ENCODE results near the gene LSM4. TPM values are rescaled to one million over a fixed set of nuclear protein-coding genes. Genes with fewer than 3 reads are reported as not detected.

Gene LSM4
- total and polyA plus RNA-seq, 2 donors (not counting 1 experiment from before 2014, with no cell fraction given): 50.9 to 124 TPM

- Histone ChIP-seq H3K4me1 (ENCODE audit: control insufficient read depth, extremely low read depth, insufficient read depth, low read length) (peaks cover 30% of the 10 kb centered on the region), H3K4me2 (ENCODE audit: extremely low read depth, insufficient read depth, low read length) (peak overlapping the region; percentile 97), H3K79me2 (ENCODE audit: control insufficient read depth, insufficient read depth, low read length) (peaks cover 44% of the 10 kb centered on the region), H3K9ac (ENCODE audit: insufficient read depth, low read length) (peak overlapping the region; percentile 99), H3K27me3 (ENCODE audit: control insufficient read depth, insufficient read depth, low read length) (no peaks in the 10 kb centered on the region), H4K20me1 (ENCODE audit: control insufficient read depth, extremely low read depth, insufficient read depth, low read length) (no peaks in the 10 kb centered on the region), H3K4me3 (replicated peaks in 1 of 4; ENCODE audit: control extremely low read depth in 1 of 4, insufficient read depth in 1 of 4, low read depth in 3 of 4, low read length in 4 of 4) (peak overlapping the region; percentile 85 to 95 (median 92)), H3K9me3 (ENCODE audit: control insufficient read depth, insufficient read depth, low read depth, low read length) (no peaks in the 10 kb centered on the region), H3K36me3 (ENCODE audit: control insufficient read depth, insufficient read depth, low read length) (peaks cover 11% of the 10 kb centered on the region), H3K27ac (ENCODE audit: insufficient read depth, low read length) (peak overlapping the region; percentile 97), H2AFZ (ENCODE audit: low read length) (no peak overlapping the region)
- no peak for TF ChIP-seq EZH2 (IDR thresholded peaks at IDR 0.05; ENCODE audit: low read length, missing control alignments)
- TF ChIP-seq CTCF (conservative IDR thresholded peaks at IDR 0.05 in 1 of 2, IDR thresholded peaks at IDR 0.05 in 1 of 2; ENCODE audit: low read depth in 1 of 2, low read length in 2 of 2): peak; percentile 71 to 90
- DNase-seq (ENCODE audit: low read depth in 2 of 2): peak; percentile 91 to 96
These were observed 43.2 kb downstream of the LSM4 start for GRCh38 chr19:18279516-18280246.

- no peak for TF ChIP-seq EZH2 (IDR thresholded peaks at IDR 0.05; ENCODE audit: low read length, missing control alignments)
- no peak for TF ChIP-seq CTCF (conservative IDR thresholded peaks at IDR 0.05 in 1 of 2, IDR thresholded peaks at IDR 0.05 in 1 of 2; ENCODE audit: low read depth in 1 of 2, low read length in 2 of 2)
- H3K36me3 ChIP-seq (ENCODE audit: control insufficient read depth, insufficient read depth, low read length): peaks cover 11% of the 10 kb centered on the region
- peaks cover 33% of the 10 kb centered on the region for H3K4me1 ChIP-seq (ENCODE audit: control insufficient read depth, extremely low read depth, insufficient read depth, low read length)
- H4K20me1 ChIP-seq (ENCODE audit: control insufficient read depth, extremely low read depth, insufficient read depth, low read length): no peaks in the 10 kb centered on the region
- H2AFZ ChIP-seq (ENCODE audit: low read length): no peak overlapping the region
- no peaks in the 10 kb centered on the region for H3K27me3 ChIP-seq (ENCODE audit: control insufficient read depth, insufficient read depth, low read length)
- DNase-seq (ENCODE audit: low read depth in 2 of 2): peak in 1 of 2 donors; percentile 7
- peak overlapping the region; percentile 99 for H3K9ac ChIP-seq (ENCODE audit: insufficient read depth, low read length)
- H3K4me2 ChIP-seq (ENCODE audit: extremely low read depth, insufficient read depth, low read length): peak overlapping the region; percentile 97
- H3K79me2 ChIP-seq (ENCODE audit: control insufficient read depth, insufficient read depth, low read length): peaks cover 47% of the 10 kb centered on the region
- H3K4me3 ChIP-seq (replicated peaks in 1 of 4; ENCODE audit: control extremely low read depth in 1 of 4, insufficient read depth in 1 of 4, low read depth in 3 of 4, low read length in 4 of 4): peak overlapping the region; percentile 85 to 95 (median 92)
- peak overlapping the region; percentile 97 for H3K27ac ChIP-seq (ENCODE audit: insufficient read depth, low read length)
- H3K9me3 ChIP-seq (ENCODE audit: control insufficient read depth, insufficient read depth, low read depth, low read length): no peaks in the 10 kb centered on the region
These were observed 43.7 kb downstream of the LSM4 start for GRCh38 chr19:18279266-18279515.

- TF ChIP-seq CTCF (conservative IDR thresholded peaks at IDR 0.05 in 1 of 2, IDR thresholded peaks at IDR 0.05 in 1 of 2; ENCODE audit: low read depth in 1 of 2, low read length in 2 of 2) (peak; percentile 9 to 21), EZH2 (IDR thresholded peaks at IDR 0.05; ENCODE audit: low read length, missing control alignments) (no peak)
- peaks cover 49% of the 10 kb centered on the region for H3K79me2 ChIP-seq (ENCODE audit: control insufficient read depth, insufficient read depth, low read length)
- H3K9ac ChIP-seq (ENCODE audit: insufficient read depth, low read length): peak overlapping the region; percentile 99
- peaks cover 33% of the 10 kb centered on the region for H3K4me1 ChIP-seq (ENCODE audit: control insufficient read depth, extremely low read depth, insufficient read depth, low read length)
- no peak overlapping the region for H2AFZ ChIP-seq (ENCODE audit: low read length)
- H3K9me3 ChIP-seq (ENCODE audit: control insufficient read depth, insufficient read depth, low read depth, low read length): no peaks in the 10 kb centered on the region
- DNase-seq (ENCODE audit: low read depth in 2 of 2): peak in 1 of 2 donors; percentile 13
- no peaks in the 10 kb centered on the region for H3K27me3 ChIP-seq (ENCODE audit: control insufficient read depth, insufficient read depth, low read length)
- peak overlapping the region; percentile 97 for H3K27ac ChIP-seq (ENCODE audit: insufficient read depth, low read length)
- H3K4me2 ChIP-seq (ENCODE audit: extremely low read depth, insufficient read depth, low read length): peak overlapping the region; percentile 97
- peaks cover 11% of the 10 kb centered on the region for H3K36me3 ChIP-seq (ENCODE audit: control insufficient read depth, insufficient read depth, low read length)
- H3K4me3 ChIP-seq (replicated peaks in 1 of 4; ENCODE audit: control extremely low read depth in 1 of 4, insufficient read depth in 1 of 4, low read depth in 3 of 4, low read length in 4 of 4): peak overlapping the region; percentile 85 to 95 (median 92)
- no peaks in the 10 kb centered on the region for H4K20me1 ChIP-seq (ENCODE audit: control insufficient read depth, extremely low read depth, insufficient read depth, low read length)
These were observed 44.2 kb downstream of the LSM4 start for GRCh38 chr19:18278521-18279265.

Data from fibroblast of lung (primary cell).